Measurements from ENCODE around the gene ATP9A. TPM values are rescaled to one million over a fixed set of nuclear protein-coding genes. Genes with fewer than 3 reads are reported as not detected.
"Not testable (repeated sequence)": the region's sequence is repeated elsewhere in the genome, so short reads cannot be mapped to it uniquely, and the experiment has no call there.

The ATP9A gene
- total RNA-seq, 1 donor from 2014 or later: 16.1 TPM

DNA sequence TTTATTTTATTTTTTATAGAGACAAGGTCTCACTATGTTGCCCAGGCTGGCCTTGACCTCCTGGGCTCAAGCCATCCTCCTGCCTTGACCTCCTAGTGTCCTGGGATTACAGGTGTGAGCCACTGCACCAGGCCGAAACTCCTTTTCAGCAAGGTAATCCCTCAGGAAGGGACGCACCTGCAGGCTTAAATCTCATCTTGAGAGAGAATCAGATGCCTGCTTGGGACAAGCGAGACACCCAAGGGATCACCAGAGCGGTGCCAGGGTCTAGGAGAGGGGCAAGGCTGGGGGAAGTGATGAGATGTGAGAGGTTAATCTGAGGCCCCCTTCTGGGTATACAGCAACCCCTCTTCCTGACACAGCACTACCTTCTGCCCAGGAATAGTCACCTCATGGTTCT, 4.0 kb upstream of the ATP9A start:
- Mint-ChIP-seq H3K4me3 (no peak overlapping the region), H3K36me3 (ENCODE audit: low read depth) (peaks cover 3% of the 10 kb centered on the region), H3K9me3 (no peaks in the 10 kb centered on the region), H3K27me3 (peaks cover 23% of the 10 kb centered on the region), H3K27ac (no peak overlapping the region), H3K4me1 (peaks cover 5% of the 10 kb centered on the region)
- intact Hi-C loops (cut with micrococcal nuclease): no loop called here
- no peak for DNase-seq

DNA sequence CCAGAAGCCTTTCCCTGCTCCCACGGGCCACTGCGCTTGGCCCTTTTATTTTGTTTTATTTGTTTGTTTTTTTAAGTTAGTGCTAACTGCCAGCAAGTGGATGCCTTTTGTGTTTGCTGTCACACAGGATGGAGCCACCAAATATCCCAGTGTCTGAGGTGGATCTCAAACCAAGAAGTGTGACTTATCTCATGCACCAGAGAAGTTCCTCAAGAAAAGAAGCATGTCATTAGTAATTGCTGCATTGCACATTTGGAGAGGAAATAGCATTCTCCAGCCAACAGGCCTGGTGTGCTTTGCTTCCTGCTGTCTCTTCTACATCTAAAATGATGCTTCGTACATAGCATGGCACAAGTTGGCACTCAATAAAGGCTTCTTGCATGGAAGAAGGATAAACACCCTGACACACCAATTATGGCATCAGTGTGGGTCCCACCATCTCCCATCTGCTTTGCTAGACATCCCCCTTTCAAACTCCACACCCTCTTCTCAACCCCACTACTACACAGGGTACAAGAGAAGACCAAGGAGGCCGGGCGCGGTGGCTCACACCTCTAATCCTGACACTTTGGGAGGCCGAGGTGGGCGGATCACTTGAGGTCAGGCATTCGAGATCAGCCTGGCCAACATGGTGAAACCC, 1.9 kb upstream of the ATP9A start:
- H3K27ac Mint-ChIP-seq: no peak overlapping the region
- H3K4me1 Mint-ChIP-seq: peaks cover 5% of the 10 kb centered on the region
- H3K36me3 Mint-ChIP-seq (ENCODE audit: low read depth): peaks cover 3% of the 10 kb centered on the region
- DNase-seq: no peak
- H3K4me3 Mint-ChIP-seq: no peak overlapping the region
- H3K27me3 Mint-ChIP-seq: peaks cover 31% of the 10 kb centered on the region
- intact Hi-C loops (cut with micrococcal nuclease): loop anchor here (5.0 kb wide), 2 partner anchors 32 to 73 kb away; partner anchors contain the start of gene SALL4
- H3K9me3 Mint-ChIP-seq: no peaks in the 10 kb centered on the region

DNA sequence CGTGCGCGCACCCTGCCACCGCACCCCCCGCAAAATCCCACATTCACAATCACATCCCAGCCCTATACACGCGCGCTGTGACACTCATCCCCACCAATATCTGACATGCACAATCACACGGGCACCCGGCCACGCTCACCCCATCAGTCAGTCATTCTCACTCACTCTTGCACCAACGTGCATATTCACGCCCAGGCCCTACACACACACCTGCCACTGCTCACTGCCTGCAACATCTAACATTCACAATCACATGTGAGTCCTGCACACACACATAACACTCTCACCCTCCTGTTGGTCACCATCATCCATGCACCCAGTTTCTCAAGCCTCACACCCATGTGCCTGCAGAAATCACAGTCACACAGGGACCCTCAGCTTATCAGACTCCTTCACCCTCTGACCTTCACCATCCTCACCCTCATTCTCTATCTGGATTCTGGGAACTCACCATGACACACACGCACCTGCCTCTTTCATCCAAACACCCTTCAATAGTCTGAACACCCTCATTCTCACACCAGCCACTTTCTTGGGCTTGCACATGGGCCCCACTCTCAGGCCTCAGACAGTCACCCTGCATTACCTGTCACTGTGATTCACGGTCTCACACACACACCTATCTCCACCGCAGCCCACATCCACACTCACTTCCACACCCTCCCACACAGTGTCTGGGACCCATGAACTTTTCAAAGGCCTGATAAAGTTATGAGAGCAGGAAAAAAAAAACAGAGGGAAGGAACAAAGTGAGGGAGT, 748 bp upstream of the ATP9A start:
- Mint-ChIP-seq H3K4me3 (peak overlapping the region; percentile 80), H3K27ac (peak overlapping the region; percentile 68), H3K36me3 (ENCODE audit: low read depth) (peaks cover 3% of the 10 kb centered on the region), H3K27me3 (peaks cover 34% of the 10 kb centered on the region), H3K4me1 (peaks cover 5% of the 10 kb centered on the region), H3K9me3 (no peaks in the 10 kb centered on the region)
- DNase-seq: no peak
- intact Hi-C loops (cut with micrococcal nuclease): loop anchor here (5.0 kb wide), 2 partner anchors 33 to 72 kb away; partner anchors contain the start of gene SALL4

DNA sequence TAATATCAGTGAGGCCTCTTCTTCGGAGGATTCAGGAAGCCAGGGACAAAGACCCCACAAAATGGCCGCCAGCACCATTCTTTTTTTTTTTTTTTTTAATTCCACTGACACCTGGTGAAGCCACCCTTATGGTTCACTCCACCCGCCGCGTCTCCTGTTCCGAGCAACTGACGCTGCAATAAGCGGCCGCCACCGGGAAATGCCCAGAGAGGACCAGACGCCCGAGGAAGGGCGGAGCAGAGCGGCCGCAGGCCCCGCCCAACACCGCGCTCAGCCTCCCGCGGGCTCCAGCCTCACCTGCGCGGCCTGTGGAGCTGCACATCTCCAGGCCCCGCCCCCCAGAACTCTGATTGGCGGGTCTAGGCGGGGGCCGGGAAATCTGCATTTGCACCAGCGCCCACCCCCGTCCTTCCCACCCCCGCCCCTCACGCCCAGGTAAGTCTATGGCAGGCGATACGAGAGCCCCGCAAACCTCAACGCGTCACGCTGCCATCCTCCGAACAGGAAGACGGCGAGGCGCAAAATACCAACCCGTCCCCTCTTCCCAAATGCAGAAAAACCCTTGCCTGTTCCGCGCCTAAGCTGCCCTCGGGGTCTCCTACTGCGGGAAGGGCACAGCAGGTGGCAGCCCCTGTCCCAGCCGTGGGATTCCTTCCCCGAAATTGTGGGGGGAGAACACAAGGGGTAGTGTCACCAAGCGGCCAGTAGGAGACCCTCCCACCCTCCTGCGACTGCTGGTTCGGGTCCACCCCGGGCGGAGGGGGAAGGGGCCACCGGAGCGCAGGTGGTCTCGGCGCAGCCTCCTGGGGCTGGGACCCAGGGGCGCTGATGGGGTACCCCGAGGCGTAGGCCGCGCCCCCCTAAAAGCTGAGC, 960 bp downstream of the ATP9A start:
- Mint-ChIP-seq H3K36me3 (ENCODE audit: low read depth) (peaks cover 3% of the 10 kb centered on the region), H3K27ac (peak overlapping the region; percentile 31), H3K27me3 (peaks cover 36% of the 10 kb centered on the region), H3K4me3 (peak overlapping the region; percentile 75), H3K4me1 (peaks cover 5% of the 10 kb centered on the region), H3K9me3 (no peaks in the 10 kb centered on the region)
- intact Hi-C loops (cut with micrococcal nuclease): loop anchor here (5.0 kb wide), 2 partner anchors 35 to 70 kb away; partner anchors contain the start of gene SALL4
- DNase-seq: peak; percentile 87

DNA sequence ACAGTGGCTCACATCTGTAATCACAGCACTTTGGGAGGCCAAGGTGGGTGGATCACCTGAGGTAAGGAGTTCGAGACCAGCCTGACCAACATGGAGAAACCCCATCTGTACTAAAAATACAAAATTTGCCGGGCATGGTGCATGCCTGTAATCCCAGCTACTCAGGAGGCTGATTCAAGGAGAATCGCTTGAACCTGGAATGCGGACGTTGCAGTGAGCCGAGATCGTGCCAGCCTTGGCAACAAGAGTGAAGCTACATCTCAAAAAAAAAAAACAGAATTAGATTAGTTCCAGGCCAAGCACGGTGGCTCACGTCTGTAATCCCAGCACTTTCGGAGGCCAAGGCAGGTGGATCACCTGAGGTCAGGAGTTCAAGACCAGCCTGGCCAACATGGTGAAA, 2.8 kb downstream of the ATP9A start:
- H3K9me3 Mint-ChIP-seq; H3K27ac Mint-ChIP-seq; H3K36me3 Mint-ChIP-seq (ENCODE audit: low read depth); DNase-seq; H3K4me1 Mint-ChIP-seq: not testable (repeated sequence)
- H3K27me3 Mint-ChIP-seq: peaks cover 32% of the 10 kb centered on the region
- H3K4me3 Mint-ChIP-seq: peak overlapping the region; percentile 24
- intact Hi-C loops (cut with micrococcal nuclease): loop anchor here (5.0 kb wide), 2 partner anchors 37 to 68 kb away; partner anchors contain the start of gene SALL4

DNA sequence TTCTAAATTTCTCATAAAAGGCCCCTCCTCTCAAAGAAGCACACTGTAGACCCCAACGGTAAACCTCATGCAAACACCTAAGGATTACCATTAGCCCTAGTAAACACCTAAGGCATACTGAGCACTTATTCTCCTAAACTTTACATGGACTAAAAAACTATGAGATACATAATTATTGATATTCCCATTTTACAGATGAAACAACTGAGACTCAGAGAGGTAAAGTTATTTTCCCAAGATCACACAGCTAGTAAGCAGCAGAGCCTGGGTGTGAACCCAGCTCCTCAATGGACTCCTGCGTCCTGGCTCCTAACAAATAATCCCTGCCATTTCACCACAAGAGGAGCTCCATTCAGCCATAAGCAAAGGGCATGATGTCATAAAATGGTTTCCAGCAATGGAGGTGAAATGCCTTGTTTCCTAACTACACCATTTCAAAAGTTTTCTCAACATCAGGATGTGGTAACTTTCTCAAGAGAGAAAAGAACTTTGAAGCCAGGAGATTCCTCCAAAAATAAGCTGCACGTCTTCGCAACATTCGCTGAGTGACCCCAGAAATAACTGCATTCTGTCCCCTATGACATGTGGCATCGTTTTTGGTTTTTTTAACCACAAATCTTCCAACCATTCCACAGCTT, 4.1 kb downstream of the ATP9A start:
- H3K36me3 Mint-ChIP-seq (ENCODE audit: low read depth): peaks cover 3% of the 10 kb centered on the region
- peaks cover 20% of the 10 kb centered on the region for H3K27me3 Mint-ChIP-seq
- H3K27ac Mint-ChIP-seq: no peak overlapping the region
- intact Hi-C loops (cut with micrococcal nuclease): no loop called here
- DNase-seq: no peak
- H3K4me1 Mint-ChIP-seq: peaks cover 5% of the 10 kb centered on the region
- H3K9me3 Mint-ChIP-seq: no peaks in the 10 kb centered on the region
- no peak overlapping the region for H3K4me3 Mint-ChIP-seq

DNA sequence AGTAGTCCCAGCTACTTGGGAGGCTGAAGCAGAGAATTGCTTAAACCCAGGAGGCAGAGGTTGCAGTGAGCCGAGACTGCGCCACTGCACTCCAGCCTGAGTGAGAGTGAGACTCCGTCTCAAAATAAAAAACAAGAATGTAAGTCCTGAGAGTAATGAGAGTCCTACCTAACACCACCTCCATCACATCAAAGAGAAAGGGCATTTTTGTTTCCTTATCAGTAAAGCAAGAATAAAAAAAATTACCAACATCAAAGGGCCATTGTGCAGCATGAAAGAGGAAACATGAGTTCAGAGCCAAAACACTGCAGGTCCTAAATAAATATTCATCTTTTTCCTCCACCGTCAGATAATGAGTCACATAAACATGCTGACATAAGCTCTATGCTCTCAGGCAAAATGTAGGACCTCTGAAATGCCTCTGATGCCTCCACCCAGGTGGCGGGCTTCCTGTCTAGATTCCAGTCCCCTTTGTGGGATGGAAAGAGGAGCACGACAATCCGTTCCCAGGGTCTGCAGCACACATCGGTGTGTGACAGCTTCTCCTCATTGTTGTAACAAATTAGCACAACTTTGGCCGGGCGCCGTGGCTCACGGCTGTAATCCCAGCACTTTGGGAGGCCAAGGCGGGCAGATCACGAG, 7.2 kb downstream of the ATP9A start:
- H3K36me3 Mint-ChIP-seq (ENCODE audit: low read depth): no peaks in the 10 kb centered on the region
- H3K4me1 Mint-ChIP-seq: no peaks in the 10 kb centered on the region
- intact Hi-C loops (cut with micrococcal nuclease): no loop called here
- no peak overlapping the region for H3K4me3 Mint-ChIP-seq
- no peak overlapping the region for H3K27ac Mint-ChIP-seq
- H3K27me3 Mint-ChIP-seq: peaks cover 10% of the 10 kb centered on the region
- no peak for DNase-seq
- H3K9me3 Mint-ChIP-seq: no peaks in the 10 kb centered on the region

- DNase-seq: no peak
- H3K4me3 Mint-ChIP-seq: no peak overlapping the region
- H3K4me1 Mint-ChIP-seq: no peaks in the 10 kb centered on the region
- peaks cover 6% of the 10 kb centered on the region for H3K27me3 Mint-ChIP-seq
- H3K36me3 Mint-ChIP-seq (ENCODE audit: low read depth): no peaks in the 10 kb centered on the region
- no peaks in the 10 kb centered on the region for H3K9me3 Mint-ChIP-seq
- intact Hi-C loops (cut with micrococcal nuclease): no loop called here
- no peak overlapping the region for H3K27ac Mint-ChIP-seq
These were observed 8.2 kb downstream of the ATP9A start for GRCh38 chr20:51759769-51760510.

DNA sequence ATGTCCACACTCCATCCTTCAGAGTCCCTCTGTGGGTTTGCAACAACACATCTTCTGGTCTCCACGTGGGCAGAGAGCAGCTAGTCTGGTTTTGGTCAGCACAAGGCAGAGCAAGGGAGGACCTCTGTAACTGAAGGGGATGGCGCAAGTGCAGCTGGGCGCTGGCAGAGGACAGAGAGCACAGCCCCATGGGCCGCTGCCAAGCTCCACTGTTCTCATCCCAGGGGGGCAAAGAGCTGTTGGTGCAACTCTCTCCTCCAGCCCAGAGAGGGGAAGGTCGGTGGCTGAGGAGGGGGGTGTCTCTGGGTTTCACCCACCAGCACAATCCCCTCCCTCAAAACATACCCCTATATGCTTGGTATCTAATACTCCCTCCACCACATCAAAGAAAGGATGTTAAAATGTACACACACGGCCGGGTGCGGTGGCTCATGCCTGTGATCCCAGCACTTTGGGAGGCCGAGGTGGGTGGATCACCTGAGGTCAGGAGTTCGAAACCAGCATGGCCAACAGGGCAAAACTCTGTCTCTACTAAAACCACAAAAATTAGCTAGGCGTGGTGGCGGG, 9.1 kb downstream of the ATP9A start:
- Mint-ChIP-seq H3K27ac (no peak overlapping the region), H3K36me3 (ENCODE audit: low read depth) (no peaks in the 10 kb centered on the region), H3K9me3 (no peaks in the 10 kb centered on the region), H3K4me3 (no peak overlapping the region), H3K4me1 (no peaks in the 10 kb centered on the region), H3K27me3 (peaks cover 5% of the 10 kb centered on the region)
- intact Hi-C loops (cut with micrococcal nuclease): no loop called here
- no peak for DNase-seq

DNA sequence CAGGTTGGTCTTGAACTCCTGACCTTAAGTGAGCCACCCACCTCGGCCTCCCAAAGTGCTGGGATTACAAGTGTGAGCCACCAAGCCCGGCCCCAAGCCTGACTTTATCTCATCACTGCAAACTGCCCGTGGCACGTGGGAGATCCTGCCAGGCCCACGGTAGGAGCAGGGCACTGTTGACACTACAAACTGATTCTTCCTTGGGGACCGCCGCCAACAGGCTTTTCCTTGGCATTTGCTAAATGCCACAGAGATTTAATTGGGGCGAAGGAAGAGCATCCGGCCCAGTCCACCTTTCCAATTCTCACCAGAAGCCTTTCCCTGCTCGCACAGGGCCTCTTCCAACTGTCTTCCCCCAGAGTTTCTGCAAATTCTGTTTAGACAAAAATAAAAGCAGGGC, 11.0 kb downstream of the ATP9A start:
- intact Hi-C loops (cut with micrococcal nuclease): no loop called here
- no peak for DNase-seq
- H3K4me3 Mint-ChIP-seq: no peak overlapping the region
- H3K9me3 Mint-ChIP-seq: no peaks in the 10 kb centered on the region
- peaks cover 2% of the 10 kb centered on the region for H3K27me3 Mint-ChIP-seq
- H3K36me3 Mint-ChIP-seq (ENCODE audit: low read depth): no peaks in the 10 kb centered on the region
- H3K4me1 Mint-ChIP-seq: no peaks in the 10 kb centered on the region
- no peak overlapping the region for H3K27ac Mint-ChIP-seq

DNA sequence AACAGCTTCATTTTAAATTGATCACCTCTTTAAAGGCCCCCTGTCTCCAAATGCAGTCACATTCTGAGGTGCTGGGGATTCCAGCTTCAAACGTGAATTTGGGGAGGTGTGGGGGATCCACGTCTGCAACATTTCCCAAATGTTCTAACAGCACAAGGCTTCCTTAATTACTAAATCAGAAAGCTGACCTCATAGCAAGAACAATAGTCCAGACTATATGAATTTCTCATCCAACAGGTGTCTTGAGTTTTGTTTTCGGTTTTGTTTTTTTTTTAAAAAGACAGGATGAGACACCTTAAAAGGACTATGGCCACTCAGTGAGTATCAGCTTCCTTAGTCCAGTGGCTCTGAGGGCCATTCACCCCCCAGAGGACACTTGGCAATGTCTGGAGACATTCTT, 11.5 kb downstream of the ATP9A start:
- DNase-seq: no peak
- Mint-ChIP-seq H3K9me3 (no peaks in the 10 kb centered on the region), H3K27ac (no peak overlapping the region), H3K36me3 (ENCODE audit: low read depth) (no peaks in the 10 kb centered on the region), H3K4me1 (no peaks in the 10 kb centered on the region), H3K27me3 (peaks cover 2% of the 10 kb centered on the region), H3K4me3 (no peak overlapping the region)
- intact Hi-C loops (cut with micrococcal nuclease): no loop called here

DNA sequence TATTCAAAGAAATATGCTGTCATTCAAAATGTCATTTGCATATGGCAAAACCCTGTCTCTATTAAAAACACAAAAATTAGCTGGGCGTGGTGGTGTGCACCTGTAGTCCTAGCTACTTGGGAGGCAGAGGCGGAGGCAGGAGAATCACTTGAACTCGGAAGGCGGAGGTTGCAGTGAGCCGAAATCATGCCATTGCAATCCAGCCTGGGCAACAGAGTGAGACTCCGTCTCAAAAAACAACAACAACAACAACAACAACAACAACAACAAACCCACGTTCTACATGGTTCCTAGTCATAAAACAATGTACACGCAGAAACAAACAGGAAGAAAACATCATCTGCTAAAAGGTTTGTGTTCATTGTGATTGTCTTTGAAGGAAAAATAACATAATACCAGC, 15.0 kb downstream of the ATP9A start:
- not testable (repeated sequence) for H3K27me3 Mint-ChIP-seq, H3K9me3 Mint-ChIP-seq

More for the DNA sequence above, 15.0 kb downstream of the ATP9A start:
- H3K27ac Mint-ChIP-seq; H3K36me3 Mint-ChIP-seq (ENCODE audit: low read depth); DNase-seq; H3K4me1 Mint-ChIP-seq; H3K4me3 Mint-ChIP-seq; intact Hi-C loops (cut with micrococcal nuclease): not testable (repeated sequence)

Measured in activated CD4-positive, alpha-beta T cell treated with anti-CD3 and anti-CD28 coated beads, Interleukin-2, amount 10 ng/mL, durations not matched to agents 24 days and 14 days (primary cell).